GM06990 (cell line): ENCODE data around the gene ROPN1L.
A peak's percentile ranks its signal among the peaks of the same experiment; 100 is the strongest.

Source experiments
- DNase-seq: peaks from one replicate; pipeline ENCODE4 v3.0.0-alpha.2; 2011; ENCODE audit not compliant: insufficient read length; ENCODE audit errors: extremely low read depth
- H3K27me3 ChIP-seq: replicated peaks from 2 replicates; pipeline ENCODE4 v1.6.0; 2011; ENCODE audit warnings: low read length; ENCODE audit not compliant: control insufficient read depth, insufficient read depth
- H3K36me3 ChIP-seq: 2 replicates; pipeline ENCODE4 v1.5.1; 2011; ENCODE audit warnings: low read length; ENCODE audit not compliant: control insufficient read depth, insufficient read depth
- H3K4me3 ChIP-seq: replicated peaks from 2 replicates; pipeline ENCODE4 v1.5.1; 2011; ENCODE audit warnings: low read depth, mild to moderate bottlenecking, control low read depth, low read length
- CTCF ChIP-seq: IDR thresholded peaks from 2 replicates; pipeline ENCODE4 v1.5.1; 2011; ENCODE audit warnings: low read length, control low read depth, mild to moderate bottlenecking, inconsistent platforms; ENCODE audit not compliant: insufficient read depth, poor library complexity, severe bottlenecking

The ROPN1L gene

GRCh38 chr5:10451137-10451824, 9.6 kb downstream of the ROPN1L start:
- Histone ChIP-seq H3K36me3 (no peaks in the 10 kb centered on the region), H3K4me3 (no peak overlapping the region), H3K27me3 (no peaks in the 10 kb centered on the region)
- DNase-seq, result no peak
- no peak for TF ChIP-seq CTCF

GRCh38 chr5:10452768-10453331, 11.2 kb downstream of the ROPN1L start:
- Histone ChIP-seq H3K36me3 (no peaks in the 10 kb centered on the region), H3K27me3 (no peaks in the 10 kb centered on the region), H3K4me3 (no peak overlapping the region)
- TF ChIP-seq CTCF, result peak; percentile 66
- DNase-seq, result peak; percentile 41

- TF ChIP-seq CTCF, result no peak
- no peak for DNase-seq
- Histone ChIP-seq H3K27me3 (no peaks in the 10 kb centered on the region), H3K36me3 (no peaks in the 10 kb centered on the region), H3K4me3 (no peak overlapping the region)
These were observed 11.9 kb downstream of the ROPN1L start for GRCh38 chr5:10453545-10453944.

GRCh38 chr5:10454591-10455276, 13.1 kb downstream of the ROPN1L start:
- TF ChIP-seq CTCF, result no peak
- Histone ChIP-seq H3K36me3 (no peaks in the 10 kb centered on the region), H3K4me3 (no peak overlapping the region), H3K27me3 (no peaks in the 10 kb centered on the region)
- DNase-seq, result no peak

- TF ChIP-seq CTCF, result no peak
These were observed 13.6 kb downstream of the ROPN1L start for GRCh38 chr5:10455277-10455670.

More at GRCh38 chr5:10455277-10455670, 13.6 kb downstream of the ROPN1L start:
- no peak overlapping the region for H3K4me3 ChIP-seq
- H3K36me3 ChIP-seq, result no peaks in the 10 kb centered on the region
- H3K27me3 ChIP-seq, result no peaks in the 10 kb centered on the region
- no peak for DNase-seq
